NCI-H128 (cell line): ENCODE results near the gene CTH.
"Not testable (repeated sequence)": the region's sequence is repeated elsewhere in the genome, so short reads cannot be mapped to it uniquely, and the experiment has no call there.

Experiments
- DNase-seq: peaks from one replicate; lab custom pipeline; 2025; ENCODE audit not compliant: unreplicated experiment; lab: John Stamatoyannopoulos, UW

Gene CTH

GRCh38 chr1:70449049-70449448 lies 38.0 kb downstream of the CTH start:
- no peak for DNase-seq

DNA sequence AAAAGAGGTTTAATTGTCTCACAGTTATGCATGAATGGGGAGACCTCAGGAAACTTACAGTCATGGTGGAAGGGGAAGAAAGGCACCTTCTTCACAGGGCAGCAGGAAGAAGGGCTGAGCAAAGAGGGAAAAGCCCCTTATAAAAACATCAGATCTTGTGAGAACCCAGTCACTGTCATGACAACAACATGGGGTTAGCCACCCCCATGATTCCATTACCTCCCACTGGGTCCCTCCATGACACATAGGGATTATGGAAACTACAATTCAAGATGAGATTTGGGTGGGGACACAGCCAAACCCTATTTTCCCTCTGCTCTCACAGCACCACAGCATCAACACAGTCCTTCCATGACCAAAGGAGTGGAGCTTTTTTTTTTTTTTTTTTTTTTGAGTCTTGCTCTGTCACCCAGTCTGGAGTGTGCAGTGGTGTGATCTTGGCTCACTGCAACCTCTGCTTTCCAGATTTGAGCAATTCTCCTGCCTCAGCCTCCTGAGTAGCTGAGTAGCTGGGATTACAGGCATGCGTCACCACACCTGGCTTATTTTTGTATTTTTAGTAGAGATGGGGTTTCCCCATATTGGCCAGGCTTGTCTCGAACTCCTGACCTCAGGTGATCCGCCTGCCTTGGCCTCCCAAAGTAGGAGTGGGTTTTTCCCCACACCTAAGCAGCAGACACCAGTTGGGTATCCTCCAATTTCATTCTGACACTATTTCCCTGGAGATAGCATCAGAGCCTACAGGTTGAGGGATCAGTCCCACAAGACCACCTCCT lies 41.3 kb downstream of the CTH start:
- DNase-seq, result not testable (repeated sequence)

GRCh38 chr1:70455291-70455690 lies 44.2 kb downstream of the CTH start:
- no peak for DNase-seq

DNA sequence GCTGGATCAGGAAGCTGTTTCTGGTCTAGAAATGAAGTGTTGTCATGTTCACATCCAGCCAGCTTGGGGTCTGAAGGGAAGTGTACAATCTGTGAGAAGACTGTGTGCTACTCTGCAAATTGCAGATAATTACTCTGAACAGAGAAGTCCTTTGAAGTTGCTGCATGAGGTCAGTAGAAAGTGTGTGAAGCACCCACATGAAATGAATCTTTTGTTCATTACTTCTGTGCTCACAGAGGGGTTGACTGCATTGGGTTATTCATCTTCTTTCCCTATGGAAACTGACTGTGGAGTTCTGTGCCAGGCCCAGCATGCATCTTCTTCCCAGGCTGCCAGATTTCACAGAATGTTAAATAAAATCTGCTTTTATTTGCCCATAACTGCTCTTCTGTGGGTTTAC lies 47.1 kb downstream of the CTH start:
- DNase-seq, result no peak

GRCh38 chr1:70459496-70460225 lies 48.6 kb downstream of the CTH start:
- no peak for DNase-seq

GRCh38 chr1:70460740-70461713 lies 50.0 kb downstream of the CTH start:
- not testable (repeated sequence) for DNase-seq

GRCh38 chr1:70462611-70463010 lies 51.5 kb downstream of the CTH start:
- DNase-seq, result no peak

GRCh38 chr1:70465911-70466310 lies 54.8 kb downstream of the CTH start:
- no peak for DNase-seq

- DNase-seq, result no peak
Observed at GRCh38 chr1:70467531-70467930, 56.5 kb downstream of the CTH start.

DNA sequence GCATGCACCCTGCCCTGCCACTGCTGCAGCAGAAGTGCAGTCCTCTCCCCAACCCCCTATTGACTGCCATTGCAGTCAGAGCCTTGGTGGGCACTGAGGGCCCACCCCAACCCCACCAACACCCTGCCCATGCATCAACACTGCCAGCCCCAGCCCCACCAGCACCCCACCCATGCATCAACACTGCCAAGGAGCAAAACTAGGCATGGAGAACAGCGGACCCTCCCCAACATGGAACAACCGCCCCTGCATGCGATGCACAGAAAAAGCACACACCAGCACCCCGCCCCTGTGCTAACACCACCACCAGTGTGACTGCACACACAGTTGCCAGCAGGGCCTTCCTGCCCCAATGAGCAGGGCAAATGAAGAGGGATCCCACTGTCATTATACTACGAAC lies 57.1 kb downstream of the CTH start:
- DNase-seq, result no peak

GRCh38 chr1:70469184-70469583 lies 58.1 kb downstream of the CTH start:
- DNase-seq, result not testable (repeated sequence)

GRCh38 chr1:70475023-70475422 lies 64.0 kb downstream of the CTH start:
- DNase-seq, result no peak

GRCh38 chr1:70477090-70477489 lies 66.0 kb downstream of the CTH start:
- no peak for DNase-seq

GRCh38 chr1:70477905-70478304 lies 66.8 kb downstream of the CTH start:
- DNase-seq, result not testable (repeated sequence)

DNA sequence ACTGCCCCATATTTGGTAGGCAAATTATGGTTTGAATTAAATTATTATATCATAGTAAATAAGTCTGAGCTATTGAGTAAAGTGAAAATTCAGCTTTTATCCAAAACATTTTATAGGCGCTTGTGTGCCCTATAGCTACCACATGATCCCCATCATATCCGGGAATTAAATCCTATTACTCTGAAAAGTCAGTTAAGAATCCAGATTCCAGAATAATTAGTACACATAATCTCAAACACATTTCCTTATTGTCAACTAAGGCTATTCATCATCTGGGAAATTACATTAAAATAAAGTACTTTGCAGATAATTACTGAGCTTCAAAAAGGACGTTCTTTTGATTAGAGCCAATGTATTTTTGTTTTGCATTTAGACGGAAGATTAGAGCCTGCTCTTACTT lies 72.3 kb downstream of the CTH start:
- DNase-seq, result no peak

GRCh38 chr1:70485624-70486023 lies 74.6 kb downstream of the CTH start:
- no peak for DNase-seq

DNA sequence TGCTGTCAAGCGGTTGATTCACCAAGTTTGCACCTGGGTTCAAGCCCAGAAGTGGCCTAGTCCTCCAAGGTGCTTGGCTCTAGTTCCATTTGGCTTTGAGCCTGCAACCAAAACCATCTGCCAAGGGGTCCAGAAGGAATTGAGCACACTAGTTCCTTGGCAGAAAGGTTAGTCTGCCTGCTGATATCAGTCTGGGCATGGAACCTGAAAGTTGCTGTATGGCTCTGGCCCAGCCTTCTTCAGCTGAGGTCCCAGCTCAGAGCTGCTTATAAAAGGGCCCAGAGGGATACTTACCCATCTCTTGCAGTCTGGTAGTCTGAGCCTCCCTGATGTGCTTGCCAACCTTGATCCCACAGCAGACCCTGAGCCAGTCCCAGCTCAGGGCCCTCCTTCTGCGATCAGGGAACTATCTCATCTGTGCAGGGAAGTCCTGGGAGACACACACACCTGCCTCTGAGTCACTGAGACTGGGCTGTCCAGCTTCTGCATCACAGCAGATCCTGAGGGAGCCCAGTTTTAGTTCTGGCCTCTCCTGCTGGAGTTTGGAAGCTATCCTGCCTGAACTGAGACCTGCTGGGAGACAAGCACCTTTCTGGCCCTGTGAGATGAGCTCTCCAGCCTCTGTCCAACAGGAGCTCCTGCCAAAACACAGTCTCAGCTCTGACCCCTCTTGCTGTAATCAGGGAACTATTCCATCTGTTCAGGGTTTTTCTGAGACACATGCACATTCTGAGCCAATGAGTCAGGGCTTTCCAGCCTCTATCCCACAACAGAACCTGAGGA lies 75.8 kb downstream of the CTH start:
- DNase-seq, result no peak

GRCh38 chr1:70487459-70487815 lies 76.4 kb downstream of the CTH start:
- DNase-seq, result no peak

GRCh38 chr1:70487910-70488665 lies 77.0 kb downstream of the CTH start:
- no peak for DNase-seq
